ENCODE data around the gene HCRTR1. TPM values are rescaled to one million over a fixed set of nuclear protein-coding genes. Genes with fewer than 3 reads are reported as not detected.
A peak's percentile ranks its signal among the peaks of the same experiment; 100 is the strongest.

Gene HCRTR1
- total and polyA plus RNA-seq, 5 experiments from 2014 or later = not detected

GRCh38 chr1:31665234-31665878 lies 47.9 kb downstream of the HCRTR1 start:
- DNase-seq (no peak), ATAC-seq (no peak)
- H3K9me3 Mint-ChIP-seq = no peaks in the 10 kb centered on the region
- H3K27ac Mint-ChIP-seq = no peak overlapping the region
- peaks cover 0 to 12% (median 4%) of the 10 kb centered on the region in 5 donors for H3K27me3 Mint-ChIP-seq
- H3K4me3 Mint-ChIP-seq = no peak overlapping the region
- H3K4me1 Mint-ChIP-seq = peaks cover 5 to 12% (median 11%) of the 10 kb centered on the region in 4 donors
- no peaks in the 10 kb centered on the region for H3K36me3 Mint-ChIP-seq
- POLR2A ChIA-PET = interaction anchor here (3.7 kb wide), 1 partner anchor 124 kb away, joined by 20 read pairs; no protein-coding TSS in a partner anchor

GRCh38 chr1:31666263-31666963 lies 48.9 kb downstream of the HCRTR1 start:
- POLR2A ChIA-PET = interaction anchor here (1.3 kb wide), 1 partner anchor 123 kb away, joined by 7 read pairs; no protein-coding TSS in a partner anchor
- Mint-ChIP-seq H3K4me3 (no peak overlapping the region), H3K27ac (peak overlapping the region in 2 of 10 donors; percentile 1), H3K27me3 (peaks cover 0 to 13% (median 4%) of the 10 kb centered on the region in 5 donors), H3K4me1 (peaks cover 9 to 17% (median 14%) of the 10 kb centered on the region in 4 donors), H3K36me3 (no peaks in the 10 kb centered on the region), H3K9me3 (no peaks in the 10 kb centered on the region)
- DNase-seq (no peak), ATAC-seq (no peak)

DNA sequence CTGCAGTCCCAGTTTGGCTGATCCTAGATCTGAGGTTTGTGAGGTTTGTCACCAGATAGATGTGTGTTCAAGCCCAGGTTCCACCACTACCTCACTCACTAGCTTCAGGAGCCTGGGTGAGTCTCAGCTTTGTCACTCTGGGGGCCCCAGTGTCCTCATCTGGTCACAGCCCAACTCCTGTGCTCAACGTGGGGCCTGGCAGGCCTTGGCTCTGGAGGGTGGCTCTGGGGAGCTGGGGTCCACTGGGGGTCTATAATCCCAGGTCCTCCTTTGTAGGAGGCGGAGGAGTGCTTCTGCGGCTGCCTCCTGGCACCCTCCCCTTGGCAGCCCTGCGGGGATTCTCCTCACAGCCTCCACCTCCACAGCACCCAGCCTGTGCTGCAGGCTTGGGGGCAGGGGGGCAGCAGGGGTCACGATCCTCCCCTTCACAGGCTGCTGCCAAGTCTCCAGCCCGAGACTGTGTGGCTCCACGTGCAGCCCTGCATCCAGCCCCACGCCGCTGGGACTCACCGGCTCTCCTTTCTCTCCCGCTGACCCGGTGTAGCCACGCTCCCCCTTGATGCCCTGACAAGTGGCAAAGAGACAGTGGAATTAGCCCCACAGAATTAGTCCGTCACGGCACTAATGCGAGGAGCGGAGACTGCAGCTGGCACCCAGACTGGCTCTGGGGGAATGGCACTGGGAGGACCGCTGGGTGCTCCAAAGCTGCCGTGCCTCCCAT lies 49.7 kb downstream of the HCRTR1 start:
- Mint-ChIP-seq H3K27me3 (peaks cover 0 to 18% (median 7%) of the 10 kb centered on the region in 5 donors), H3K4me1 (peaks cover 9 to 19% (median 14%) of the 10 kb centered on the region in 4 donors), H3K4me3 (no peak overlapping the region), H3K27ac (no peak overlapping the region), H3K36me3 (no peaks in the 10 kb centered on the region), H3K9me3 (no peaks in the 10 kb centered on the region)
- ATAC-seq (no peak), DNase-seq (no peak)
- POLR2A ChIA-PET = interaction anchor here (1.3 to 2.4 kb wide), 2 partner anchors 122 kb away, joined by 6 to 7 read pairs; no protein-coding TSS in a partner anchor

GRCh38 chr1:31668303-31668883 lies 50.9 kb downstream of the HCRTR1 start:
- POLR2A ChIA-PET = interaction anchor here (2.4 kb wide), 1 partner anchor 121 kb away, joined by 6 read pairs; no protein-coding TSS in a partner anchor
- Mint-ChIP-seq H3K4me3 (no peak overlapping the region), H3K9me3 (no peaks in the 10 kb centered on the region), H3K27me3 (peaks cover 0 to 18% (median 7%) of the 10 kb centered on the region in 5 donors), H3K36me3 (no peaks in the 10 kb centered on the region), H3K4me1 (peaks cover 9 to 19% (median 14%) of the 10 kb centered on the region in 4 donors), H3K27ac (no peak overlapping the region)
- no peak for DNase-seq
- ATAC-seq = no peak

GRCh38 chr1:31669433-31669785 lies 51.9 kb downstream of the HCRTR1 start:
- Mint-ChIP-seq H3K4me1 (peaks cover 9 to 15% (median 14%) of the 10 kb centered on the region in 4 donors), H3K36me3 (no peaks in the 10 kb centered on the region), H3K27me3 (peaks cover 0 to 15% (median 7%) of the 10 kb centered on the region in 5 donors), H3K4me3 (peak overlapping the region in 7 of 10 donors; percentile 15 to 94 (median 60)), H3K9me3 (no peaks in the 10 kb centered on the region), H3K27ac (peak overlapping the region in 1 of 10 donors; percentile 80)
- no peak for DNase-seq
- POLR2A ChIA-PET = interaction anchor here (0.6 to 2.4 kb wide), 2 partner anchors 21 to 120 kb away, joined by 3 to 6 read pairs; no protein-coding TSS in a partner anchor
- ATAC-seq = no peak

DNA sequence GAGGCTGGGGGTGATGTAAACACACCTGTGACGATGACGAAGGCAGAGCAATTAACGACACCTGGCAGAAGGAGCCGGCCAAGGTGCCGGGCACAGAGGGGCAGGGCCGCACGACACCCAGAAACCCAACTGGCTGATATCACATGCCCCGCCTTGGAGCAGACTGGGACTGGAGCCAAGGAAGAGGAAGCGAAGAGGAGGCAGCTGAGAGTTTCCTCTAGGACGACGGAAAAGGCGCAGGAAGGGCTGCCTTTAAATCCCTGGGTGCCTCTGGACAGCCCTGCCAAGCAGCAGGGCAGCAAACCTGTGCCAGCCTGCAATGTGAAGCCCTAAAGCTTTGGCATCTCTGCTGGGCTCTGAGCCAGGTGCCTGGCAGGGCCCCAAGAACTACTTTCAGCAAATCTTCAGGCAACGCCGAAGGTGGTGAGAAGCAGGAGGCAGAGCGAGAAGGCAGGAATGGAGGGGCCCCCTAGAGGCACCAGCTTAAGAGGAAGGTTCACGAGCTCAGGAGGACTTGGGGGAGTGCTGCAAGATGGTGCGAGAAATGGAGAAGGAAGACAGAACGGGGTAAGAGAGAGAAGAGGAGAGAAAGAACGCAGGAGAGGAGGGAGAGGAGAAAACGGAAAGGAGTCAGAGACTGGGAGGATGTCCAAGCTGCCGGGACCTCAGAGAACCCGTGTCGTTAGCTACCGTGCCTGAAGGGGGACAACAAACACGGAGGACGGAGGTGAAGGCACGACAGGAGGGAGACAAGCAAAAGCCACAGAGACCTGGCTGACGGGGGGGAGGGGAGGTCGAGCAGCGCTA lies 52.5 kb downstream of the HCRTR1 start:
- peak overlapping the region in 8 of 10 donors; percentile 15 to 80 (median 72) for H3K27ac Mint-ChIP-seq
- peak overlapping the region; percentile 68 to 94 (median 84) for H3K4me3 Mint-ChIP-seq
- DNase-seq (peak; percentile 14 to 75 (median 45)), ATAC-seq (peak; percentile 96 to 98)
- peaks cover 9 to 15% (median 14%) of the 10 kb centered on the region in 4 donors for H3K4me1 Mint-ChIP-seq
- no peaks in the 10 kb centered on the region for H3K9me3 Mint-ChIP-seq
- H3K27me3 Mint-ChIP-seq = peaks cover 0 to 15% (median 7%) of the 10 kb centered on the region in 5 donors
- POLR2A ChIA-PET = interaction anchor here (0.6 to 2.4 kb wide), 2 partner anchors 21 to 119 kb away, joined by 3 to 6 read pairs; no protein-coding TSS in a partner anchor
- H3K36me3 Mint-ChIP-seq = no peaks in the 10 kb centered on the region

- H3K4me3 Mint-ChIP-seq = peak overlapping the region; percentile 68 to 94 (median 84)
- no peak for ATAC-seq
These were observed 53.1 kb downstream of the HCRTR1 start for GRCh38 chr1:31670593-31670964.

GRCh38 chr1:31671147-31671546 lies 53.7 kb downstream of the HCRTR1 start:
- peaks cover 0 to 20% (median 9%) of the 10 kb centered on the region in 5 donors for H3K27me3 Mint-ChIP-seq
- no peaks in the 10 kb centered on the region for H3K9me3 Mint-ChIP-seq
- DNase-seq = no peak
- no peaks in the 10 kb centered on the region for H3K36me3 Mint-ChIP-seq
- peaks cover 9 to 15% (median 14%) of the 10 kb centered on the region in 4 donors for H3K4me1 Mint-ChIP-seq
- H3K4me3 Mint-ChIP-seq = peak overlapping the region in 6 of 10 donors; percentile 1 to 73 (median 44)
- POLR2A ChIA-PET = no interaction called here
- ATAC-seq = no peak
- no peak overlapping the region for H3K27ac Mint-ChIP-seq

More at GRCh38 chr1:31670593-31670964, 53.1 kb downstream of the HCRTR1 start:
- H3K27ac Mint-ChIP-seq = peak overlapping the region in 3 of 10 donors; percentile 69 to 80 (median 80)
- peaks cover 0 to 19% (median 9%) of the 10 kb centered on the region in 5 donors for H3K27me3 Mint-ChIP-seq
- no peaks in the 10 kb centered on the region for H3K36me3 Mint-ChIP-seq
- DNase-seq = no peak
- no peaks in the 10 kb centered on the region for H3K9me3 Mint-ChIP-seq
- POLR2A ChIA-PET = no interaction called here
- peaks cover 9 to 15% (median 14%) of the 10 kb centered on the region in 4 donors for H3K4me1 Mint-ChIP-seq

GRCh38 chr1:31671561-31672201 lies 54.2 kb downstream of the HCRTR1 start:
- Mint-ChIP-seq H3K4me3 (no peak overlapping the region), H3K27me3 (peaks cover 0 to 20% (median 9%) of the 10 kb centered on the region in 5 donors), H3K9me3 (no peaks in the 10 kb centered on the region), H3K27ac (no peak overlapping the region), H3K36me3 (no peaks in the 10 kb centered on the region), H3K4me1 (peaks cover 9 to 15% (median 14%) of the 10 kb centered on the region in 4 donors)
- POLR2A ChIA-PET = no interaction called here
- ATAC-seq = no peak
- DNase-seq = no peak

- Mint-ChIP-seq H3K4me3 (no peak overlapping the region), H3K27ac (no peak overlapping the region), H3K27me3 (peaks cover 0 to 21% (median 11%) of the 10 kb centered on the region in 5 donors), H3K4me1 (peaks cover 9 to 15% (median 14%) of the 10 kb centered on the region in 4 donors), H3K9me3 (no peaks in the 10 kb centered on the region), H3K36me3 (no peaks in the 10 kb centered on the region)
- POLR2A ChIA-PET = no interaction called here
- DNase-seq (no peak), ATAC-seq (no peak)
These were observed 55.5 kb downstream of the HCRTR1 start for GRCh38 chr1:31672986-31673385.

- Mint-ChIP-seq H3K27me3 (peaks cover 0 to 21% (median 11%) of the 10 kb centered on the region in 5 donors), H3K4me1 (peaks cover 9 to 15% (median 14%) of the 10 kb centered on the region in 4 donors), H3K9me3 (no peaks in the 10 kb centered on the region), H3K4me3 (no peak overlapping the region), H3K27ac (peak overlapping the region in 1 of 10 donors; percentile 28), H3K36me3 (no peaks in the 10 kb centered on the region)
- ATAC-seq (no peak), DNase-seq (no peak)
- POLR2A ChIA-PET = no interaction called here
These were observed 55.9 kb downstream of the HCRTR1 start for GRCh38 chr1:31673433-31673832.
